ENCODE measurements around the gene COA3. TPM values are rescaled to one million over a fixed set of nuclear protein-coding genes. Genes with fewer than 3 reads are reported as not detected.

COA3 gene
- total RNA-seq, 1 experiment from 2014 or later = 44.6 TPM

- Histone ChIP-seq H3K27ac (ENCODE audit: low read length) (peak overlapping the region; percentile 81), H3K4me3 (ENCODE audit: low read length) (peak overlapping the region; percentile 99), H3K4me1 (ENCODE audit: insufficient read depth, low read length) (peaks cover 16% of the 10 kb centered on the region), H3K9me3 (ENCODE audit: low read length) (no peaks in the 10 kb centered on the region), H3K9me2 (replicated peaks; ENCODE audit: low read length) (no peaks in the 10 kb centered on the region), H3K9ac (ENCODE audit: low read length) (peak overlapping the region; percentile 97), H3K27me3 (ENCODE audit: low read length) (no peaks in the 10 kb centered on the region), H3K4me2 (ENCODE audit: low read length) (peak overlapping the region; percentile 99), H3K79me2 (ENCODE audit: low read length) (peaks cover 26% of the 10 kb centered on the region), H3K36me3 (ENCODE audit: low read depth, low read length) (no peaks in the 10 kb centered on the region; the same call in 1 of the 2 replicates), H2AFZ (ENCODE audit: low read length) (no peak overlapping the region), H4K20me1 (ENCODE audit: low read length) (no peaks in the 10 kb centered on the region), H3F3A (ENCODE audit: low read length, unreplicated experiment) (peaks cover 7% of the 10 kb centered on the region)
- ChIA-PET POLR2A (ENCODE audit: unreplicated experiment) (interaction anchor here (0.5 to 1.0 kb wide), 3 partner anchors 9 to 224 kb away, joined by 3 to 7 read pairs (median 5); partner anchors contain the start of gene RPL27), CTCF (interaction anchor here (1.9 kb wide), 1 partner anchor 11 kb away, joined by 5 read pairs; no protein-coding TSS in a partner anchor)
- DNase-seq = peak; percentile 61
- BruUV-seq (replicated peaks) = no TSS peak
- TF ChIP-seq EZH2 (IDR thresholded peaks at IDR 0.05; ENCODE audit: low read length, unreplicated experiment) = no peak
- TF ChIP-seq CTCF (conservative IDR thresholded peaks at IDR 0.05; ENCODE audit: low read depth, low read length) = no peak
- TF ChIP-seq EZH2phosphoT487 (IDR thresholded peaks at IDR 0.05; ENCODE audit: borderline replicate concordance, low read length) = no peak
- intact Hi-C loops (cut with micrococcal nuclease) = loop anchor here (2.0 kb wide), 1 partner anchor 29 kb away; no protein-coding TSS in a partner anchor
- ATAC-seq = peak; percentile 78
Measured at GRCh38 chr17:42774066-42774745, 24.3 kb downstream of the COA3 start.

DNA sequence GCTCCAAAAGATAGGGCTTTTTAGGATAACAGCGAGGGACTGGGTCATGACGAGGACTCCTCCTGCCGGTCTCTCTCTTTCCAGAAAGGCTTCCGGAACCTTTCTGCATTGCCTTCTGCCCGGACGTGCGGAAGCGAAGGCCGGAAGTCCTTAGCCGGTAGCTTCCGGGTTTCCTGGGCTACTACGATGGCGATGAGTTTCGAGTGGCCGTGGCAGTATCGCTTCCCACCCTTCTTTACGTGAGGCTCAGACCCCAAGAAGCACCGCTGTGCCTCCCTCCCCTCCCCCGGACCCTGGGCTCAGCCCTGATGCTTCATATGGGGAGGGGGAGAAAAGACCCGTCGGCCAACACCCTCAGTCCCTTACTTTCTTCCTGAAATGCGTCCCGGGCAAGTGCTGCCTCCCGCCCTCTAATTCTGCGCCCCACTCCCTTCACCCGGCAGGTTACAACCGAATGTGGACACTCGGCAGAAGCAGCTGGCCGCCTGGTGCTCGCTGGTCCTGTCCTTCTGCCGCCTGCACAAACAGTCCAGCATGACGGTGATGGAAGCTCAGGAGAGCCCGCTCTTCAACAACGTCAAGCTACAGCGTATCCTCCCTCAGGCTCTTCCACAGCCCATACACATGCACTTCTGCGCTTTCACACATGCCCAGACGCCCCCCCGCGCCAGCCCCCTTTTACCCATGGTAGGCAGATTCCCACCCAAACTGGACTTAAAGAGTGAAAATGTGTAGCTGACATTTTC lies 25.0 kb downstream of the COA3 start, which contains the start of gene VPS25:
TSS of gene VPS25 (plus strand) at position 160 of the 746 bp plus-strand sequence. CDS start at position 187, 27 bp downstream.
- DNase-seq = peak; percentile 83
- Histone ChIP-seq H3K79me2 (ENCODE audit: low read length) (peaks cover 26% of the 10 kb centered on the region), H3K27ac (ENCODE audit: low read length) (peak within 1 kb of the TSS; percentile 81), H3F3A (ENCODE audit: low read length, unreplicated experiment) (peaks cover 7% of the 10 kb centered on the region), H3K4me2 (ENCODE audit: low read length) (peak within 1 kb of the TSS; percentile 99), H3K9me3 (ENCODE audit: low read length) (no peaks in the 10 kb centered on the region), H3K9me2 (replicated peaks; ENCODE audit: low read length) (no peaks in the 10 kb centered on the region), H3K9ac (ENCODE audit: low read length) (peak within 1 kb of the TSS; percentile 97), H2AFZ (ENCODE audit: low read length) (peak within 1 kb of the TSS; percentile 96), H3K36me3 (ENCODE audit: low read depth, low read length) (no peaks in the 10 kb centered on the region; the same call in 1 of the 2 replicates), H4K20me1 (ENCODE audit: low read length) (no peaks in the 10 kb centered on the region), H3K4me3 (ENCODE audit: low read length) (peak within 1 kb of the TSS; percentile 99), H3K27me3 (ENCODE audit: low read length) (no peaks in the 10 kb centered on the region), H3K4me1 (ENCODE audit: insufficient read depth, low read length) (peaks cover 14% of the 10 kb centered on the region)
- ChIA-PET CTCF (interaction anchor here (1.9 kb wide), 1 partner anchor 10 kb away, joined by 5 read pairs; no protein-coding TSS in a partner anchor), POLR2A (ENCODE audit: unreplicated experiment) (interaction anchor here (0.5 to 1.0 kb wide), 4 partner anchors 8 to 1084 kb away, joined by 3 to 8 read pairs (median 5); no protein-coding TSS in a partner anchor)
- peak; percentile 84 for ATAC-seq
- TF ChIP-seq EZH2phosphoT487 (IDR thresholded peaks at IDR 0.05; ENCODE audit: borderline replicate concordance, low read length) (no peak), EZH2 (IDR thresholded peaks at IDR 0.05; ENCODE audit: low read length, unreplicated experiment) (no peak), CTCF (conservative IDR thresholded peaks at IDR 0.05; ENCODE audit: low read depth, low read length) (no peak)
- TSS peak; percentile 85 for BruUV-seq (replicated peaks)
- intact Hi-C loops (cut with micrococcal nuclease) = loop anchor here (2.0 kb wide), 1 partner anchor 29 kb away; no protein-coding TSS in a partner anchor

All from PC-3 (cell line).